GM19023 (cell line): ENCODE measurements around the gene MRGPRE.

ENCODE experiments used
- ATAC-seq: cut with Tn5 transposase; IDR thresholded peaks from one replicate; pipeline ENCODE4 v1.9.1; 2021; ENCODE audit warnings: mild to moderate bottlenecking, moderate library complexity; ENCODE audit not compliant: unreplicated experiment

MRGPRE gene

GRCh38 chr11:3226846-3227567 lies 5.2 kb downstream of the MRGPRE start:
- no peak for ATAC-seq

DNA sequence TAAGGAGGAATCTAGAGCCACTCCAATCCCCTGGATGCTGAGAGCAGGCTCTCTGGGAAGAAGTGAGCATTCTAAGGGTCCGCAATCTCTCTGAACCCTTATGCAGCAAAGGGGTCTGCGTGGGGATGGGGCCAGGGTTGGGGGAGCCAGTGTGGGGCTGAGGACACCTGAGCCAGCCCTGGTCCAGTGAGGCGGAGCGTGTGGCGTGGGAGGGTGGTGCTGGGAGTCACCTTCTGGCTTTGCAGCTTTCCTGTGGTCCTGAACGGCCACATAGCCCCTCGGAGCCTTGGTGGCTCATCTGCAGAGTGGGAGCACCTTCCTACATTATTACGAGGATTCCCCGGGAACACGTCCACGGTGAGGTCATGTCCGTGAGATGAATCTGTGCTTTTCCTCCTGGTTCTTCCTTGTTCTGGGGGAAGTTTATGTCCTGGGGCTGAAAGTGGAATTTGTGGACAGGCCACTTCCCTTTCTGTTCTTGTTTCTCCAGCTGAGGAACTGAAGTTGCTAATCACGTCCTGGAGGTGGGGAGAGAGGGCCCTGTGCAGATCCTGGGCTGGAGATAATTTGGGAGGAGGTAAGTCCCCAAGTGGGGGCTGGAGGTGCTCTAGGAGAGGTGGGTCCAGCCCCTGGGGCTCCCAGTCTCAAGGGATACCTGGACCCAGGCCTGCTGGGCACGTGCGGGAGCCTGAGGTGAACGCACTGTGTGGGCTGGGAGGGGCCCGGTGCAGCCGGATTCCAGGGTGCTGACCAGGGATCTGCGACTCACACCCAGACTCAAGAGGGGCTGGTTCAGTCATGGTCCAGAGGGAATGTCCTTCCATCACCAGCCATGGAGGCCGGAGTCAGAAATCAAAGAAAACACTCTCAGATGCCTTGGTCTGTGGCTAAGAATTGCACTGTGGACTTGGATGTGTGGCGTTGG lies 6.1 kb downstream of the MRGPRE start:
- no peak for ATAC-seq

DNA sequence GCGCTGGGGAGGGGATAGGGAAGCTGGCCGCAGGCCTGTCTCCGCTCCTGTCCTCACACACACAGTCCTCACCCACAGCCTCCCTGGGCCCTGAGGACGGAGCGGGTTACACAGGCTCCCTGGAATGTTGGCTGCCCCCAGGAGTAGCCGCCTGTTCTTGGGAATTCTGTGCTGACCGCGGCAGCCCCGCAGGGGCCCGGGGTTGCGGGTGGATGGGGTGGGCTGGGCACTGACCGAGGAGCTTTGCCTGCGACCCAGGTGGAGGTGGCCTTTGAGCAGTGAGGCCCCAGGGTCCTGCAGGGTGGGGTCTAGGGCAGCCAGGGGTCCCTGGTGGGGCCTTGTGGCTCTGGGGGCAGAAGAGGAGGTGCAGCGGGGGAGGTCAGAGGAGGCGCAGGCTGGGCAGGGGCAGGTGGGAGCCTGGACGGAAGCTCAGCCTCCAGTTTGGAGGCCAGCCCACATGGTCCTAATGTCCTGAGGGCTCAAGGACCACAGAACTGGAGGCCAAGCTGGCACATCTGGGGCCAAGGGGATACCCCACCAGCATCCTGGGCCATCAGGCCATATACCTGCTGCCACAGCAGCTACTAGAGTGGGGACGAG lies 7.0 kb downstream of the MRGPRE start:
- ATAC-seq, result no peak

- ATAC-seq, result no peak
Measured at GRCh38 chr11:3224401-3225057, 7.7 kb downstream of the MRGPRE start.

GRCh38 chr11:3223932-3224381 lies 8.3 kb downstream of the MRGPRE start:
- ATAC-seq, result no peak

DNA sequence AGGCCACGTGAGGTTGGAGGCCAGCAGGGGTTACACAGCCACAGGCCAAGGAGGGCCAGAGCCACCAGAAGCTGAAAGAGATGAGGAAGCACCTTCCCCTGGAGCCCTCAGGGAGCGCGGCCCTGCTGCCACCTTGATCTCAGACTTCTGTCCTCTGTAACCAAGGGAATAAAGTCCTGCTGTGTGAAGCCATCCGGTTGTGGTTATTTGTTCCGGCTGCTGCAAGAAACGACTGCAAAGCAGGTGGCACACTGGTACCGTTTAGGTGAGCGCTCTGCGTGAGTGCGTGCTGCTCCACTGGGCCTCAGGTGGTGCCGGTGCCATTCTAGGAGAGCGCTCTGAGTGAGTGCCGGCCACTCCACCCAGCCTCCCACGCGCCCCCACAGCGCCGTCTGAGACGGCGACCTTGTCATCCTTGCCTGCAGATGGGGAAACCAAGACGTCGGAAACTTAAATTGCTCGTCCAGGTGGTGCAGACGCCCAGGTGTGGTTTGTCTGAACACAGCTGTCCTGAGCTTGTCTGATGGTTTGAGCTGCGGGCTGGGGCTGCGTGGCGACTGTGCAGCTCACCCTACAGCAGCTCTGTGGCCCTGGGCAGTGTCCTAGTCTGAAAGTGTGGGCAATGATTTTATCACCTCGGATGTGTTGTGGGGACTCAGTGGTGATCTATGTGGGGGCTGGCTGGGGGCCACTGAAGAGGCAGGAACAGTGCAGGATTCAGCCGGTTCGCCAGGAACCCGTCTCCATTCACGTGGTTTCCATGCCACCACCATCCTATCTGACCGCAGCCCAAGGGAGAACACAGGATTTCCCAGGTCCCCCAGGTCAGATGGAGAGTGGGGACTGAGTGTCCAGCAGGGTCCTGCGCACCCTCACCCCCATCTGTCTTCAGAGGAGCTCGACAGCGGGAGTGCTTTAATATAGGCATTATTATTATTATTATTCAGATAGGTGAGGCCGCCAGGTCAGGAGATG lies 9.0 kb downstream of the MRGPRE start:
- ATAC-seq, result no peak

GRCh38 chr11:3222003-3222855 lies 10.0 kb downstream of the MRGPRE start:
- ATAC-seq, result no peak

- ATAC-seq, result no peak
Measured at GRCh38 chr11:3221408-3222002, 10.7 kb downstream of the MRGPRE start.

DNA sequence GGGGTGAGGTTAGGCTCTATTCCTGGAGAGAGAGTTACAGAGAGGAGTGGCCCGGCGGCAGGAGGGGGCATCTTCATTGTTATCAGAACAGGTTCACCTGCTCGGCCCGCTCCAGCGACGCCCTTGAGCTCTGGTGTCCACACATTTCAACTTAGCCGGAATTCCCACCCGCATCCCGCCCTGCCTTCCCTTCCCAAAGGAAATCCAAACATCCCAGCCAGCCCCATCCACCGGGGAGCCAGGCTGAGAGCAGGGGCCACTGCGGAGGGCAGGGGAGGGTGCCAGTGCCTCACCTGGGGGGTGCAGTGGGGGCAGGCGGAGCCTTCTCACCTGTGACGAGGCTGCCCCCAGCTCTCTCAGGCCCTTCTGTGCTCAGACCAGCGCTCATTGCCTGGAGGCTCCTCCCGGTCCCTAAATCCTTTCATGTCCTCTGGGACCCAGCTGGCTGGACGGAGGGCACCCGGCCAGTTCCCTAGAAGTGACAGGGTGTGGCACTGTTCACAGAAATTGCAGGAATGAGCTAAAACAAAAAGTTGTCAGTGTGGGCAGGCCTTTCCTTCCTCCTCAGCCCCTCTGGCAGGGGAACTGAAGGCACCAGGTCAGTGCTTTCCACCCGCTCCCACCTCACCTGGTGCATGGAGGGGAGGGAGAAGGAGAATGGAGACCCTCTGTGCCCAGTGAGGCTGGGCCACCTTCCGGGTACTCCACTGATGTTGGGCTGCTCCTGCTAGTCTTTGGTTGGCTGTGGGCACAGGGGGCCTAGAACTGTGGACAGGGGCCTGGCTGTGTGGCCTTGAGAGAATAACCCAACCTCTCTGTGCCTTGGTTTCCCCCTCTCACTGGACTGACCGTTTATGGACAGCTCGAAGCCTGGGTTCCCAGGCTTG lies 11.5 kb downstream of the MRGPRE start:
- ATAC-seq, result no peak

DNA sequence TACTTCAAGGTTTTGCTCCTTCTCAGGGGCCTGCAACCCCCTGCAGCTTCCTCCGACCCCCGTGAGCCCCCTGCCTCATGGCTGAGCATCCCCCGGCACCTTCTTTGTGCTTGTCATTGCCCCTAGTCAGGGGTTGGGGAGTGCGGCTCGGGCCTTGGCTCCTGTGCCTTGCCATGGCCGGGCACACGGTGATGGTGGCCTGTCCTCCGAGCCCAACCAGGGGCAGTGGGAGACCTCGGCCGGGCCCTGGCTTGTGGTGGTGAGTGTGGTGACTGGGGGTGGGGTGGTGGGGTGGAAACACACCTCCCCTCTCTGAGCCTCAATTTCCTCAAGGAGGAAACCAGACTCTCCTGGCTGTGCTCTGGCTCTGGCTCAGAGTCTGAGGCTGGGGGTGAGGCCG lies 12.1 kb downstream of the MRGPRE start:
- no peak for ATAC-seq

DNA sequence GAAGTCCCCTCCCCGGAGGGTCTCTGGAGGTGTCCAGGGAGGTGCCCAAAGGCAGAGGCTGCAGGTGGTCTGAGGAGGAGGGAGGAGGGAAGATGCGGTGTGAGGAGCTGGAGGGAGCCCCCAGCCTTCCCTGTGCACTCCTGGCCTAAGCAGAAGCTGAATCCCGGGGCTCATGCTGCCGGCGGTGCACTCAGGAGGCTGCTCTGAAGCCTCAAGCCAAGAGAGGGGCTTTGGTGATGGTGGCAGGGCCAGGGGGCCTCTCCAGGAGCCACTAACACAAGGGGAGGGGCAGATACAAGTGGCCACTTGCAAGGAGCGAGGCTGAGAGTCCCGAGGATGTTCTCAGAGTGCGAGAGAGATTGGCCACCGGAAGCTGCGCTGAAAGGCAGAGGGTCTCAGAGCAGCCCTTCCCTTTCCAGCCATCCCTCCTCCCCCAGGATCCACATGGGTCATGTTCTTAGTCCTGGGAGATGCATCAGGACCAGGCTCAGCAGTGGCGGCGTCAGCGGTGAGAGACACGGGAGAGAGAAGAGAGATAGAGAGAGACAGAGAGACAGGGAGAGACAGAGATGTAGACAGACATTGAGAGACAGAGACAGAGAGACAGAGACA lies 12.8 kb downstream of the MRGPRE start:
- ATAC-seq, result no peak

DNA sequence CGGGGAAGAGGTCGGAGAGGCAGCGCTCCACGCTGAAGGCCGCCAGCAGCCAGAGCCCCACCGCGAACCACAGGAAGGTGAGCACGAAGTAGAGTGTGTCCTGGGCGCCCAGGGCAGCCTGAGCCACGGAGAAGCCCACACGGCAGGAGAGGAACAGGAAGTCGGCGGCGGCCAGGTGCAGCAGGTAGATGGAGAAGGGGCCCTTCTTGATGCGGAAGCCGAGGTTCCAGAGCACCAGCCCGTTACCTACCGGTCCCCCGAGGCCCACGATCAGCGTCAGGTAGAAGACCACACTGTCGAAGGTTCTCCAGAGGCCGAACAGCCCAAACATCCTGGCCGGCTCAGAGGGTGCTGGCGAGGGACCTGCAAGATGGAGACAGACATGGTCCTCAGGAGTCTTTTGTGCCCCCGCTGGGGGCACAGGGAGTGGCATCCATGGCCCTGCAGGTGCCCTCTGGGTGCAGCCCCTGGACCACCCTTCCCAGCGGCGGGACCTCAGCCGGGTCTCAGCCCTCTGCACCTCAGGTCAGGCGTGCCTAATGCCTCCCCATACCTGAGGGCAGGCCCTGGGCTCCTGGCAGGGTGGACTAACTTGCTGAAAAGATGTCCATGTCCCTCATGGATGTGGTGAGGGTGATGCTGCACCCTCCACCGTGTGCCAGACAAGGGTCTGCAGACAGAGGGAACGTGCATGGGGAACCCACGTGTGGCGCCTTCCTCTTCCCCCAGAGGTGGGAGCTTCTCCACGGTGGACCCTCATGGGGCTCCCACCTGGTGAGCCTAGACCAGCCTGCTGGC lies 13.5 kb downstream of the MRGPRE start, which contains the start of gene MRGPRG:
MRGPRG (minus strand) TSS at position 331 of the 798 bp plus-strand sequence; CDS start at position 331, 0 bp downstream.
- ATAC-seq, result no peak

GRCh38 chr11:3217818-3218482 lies 14.3 kb downstream of the MRGPRE start:
- no peak for ATAC-seq

DNA sequence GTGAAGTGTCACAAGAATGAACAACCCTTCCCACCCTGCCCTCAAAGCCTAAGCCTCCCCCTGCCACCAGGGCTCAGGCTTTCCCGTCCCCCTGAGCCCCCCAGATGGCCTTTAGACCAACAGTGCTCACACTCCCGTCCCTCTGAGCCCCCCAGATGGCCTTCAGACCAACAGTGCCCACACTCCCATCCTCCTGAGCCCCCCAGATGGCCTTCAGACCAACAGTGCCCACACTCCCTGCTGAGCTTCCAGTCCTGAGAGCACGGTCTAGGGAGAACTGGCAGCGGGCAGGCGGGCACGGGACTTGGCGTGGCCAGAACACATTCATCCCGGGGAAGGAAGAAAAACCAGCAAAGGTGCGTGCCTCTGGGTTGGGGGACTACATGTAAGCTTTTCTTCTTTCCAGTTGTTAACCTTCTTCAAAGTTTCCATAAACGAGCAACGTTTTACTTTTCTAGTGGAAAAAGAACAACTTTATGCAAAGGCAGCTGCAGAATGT lies 16.1 kb downstream of the MRGPRE start:
- ATAC-seq, result no peak

- no peak for ATAC-seq
Measured at GRCh38 chr11:3215346-3216026, 16.7 kb downstream of the MRGPRE start.
